ENCODE measurements around the gene GPR156.

Gene GPR156

DNA sequence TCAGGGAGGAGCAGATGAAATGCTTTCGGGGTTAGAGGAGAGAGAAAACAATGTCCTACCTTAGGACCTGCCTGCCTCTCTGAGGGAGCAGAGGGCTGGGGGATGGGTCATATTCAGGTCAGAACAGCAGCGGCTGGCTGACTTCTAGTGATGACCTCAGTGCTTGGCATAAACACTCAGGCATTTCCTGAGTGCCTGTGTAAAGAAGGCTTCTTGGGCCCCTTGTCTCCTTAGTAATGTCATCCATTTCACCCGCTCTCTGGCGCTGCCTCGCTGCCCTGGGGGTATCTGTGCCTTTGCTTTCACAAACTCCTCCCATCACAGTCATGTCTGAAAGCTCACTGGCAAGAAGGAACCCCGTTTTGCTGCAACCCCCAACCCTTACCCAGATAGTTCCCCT is 107.9 kb downstream of the GPR156 start:
- Histone ChIP-seq H3K36me3 (ENCODE audit: control insufficient read depth in 2 of 2, insufficient read depth in 2 of 2, low read length in 2 of 2) (no peaks in the 10 kb centered on the region), H3K4me3 (ENCODE audit: low read length in 2 of 2) (peak overlapping the region in 1 of 2 donors; percentile 29), H3K9me3 (ENCODE audit: control insufficient read depth in 2 of 2, low read length in 2 of 2) (no peaks in the 10 kb centered on the region), H3K27me3 (ENCODE audit: control insufficient read depth in 1 of 2, insufficient read depth in 2 of 2, low read length in 2 of 2) (no peaks in the 10 kb centered on the region), H3K4me1 (ENCODE audit: control insufficient read depth, insufficient read depth, low read length) (no peaks in the 10 kb centered on the region), H3K9ac (ENCODE audit: low read length in 2 of 2) (no peak overlapping the region), H3K27ac (ENCODE audit: low read length) (no peak overlapping the region)

- Histone ChIP-seq H3K9ac (ENCODE audit: low read length in 2 of 2) (no peak overlapping the region), H3K9me3 (ENCODE audit: control insufficient read depth in 2 of 2, low read length in 2 of 2) (no peaks in the 10 kb centered on the region), H3K4me3 (ENCODE audit: low read length in 2 of 2) (no peak overlapping the region), H3K27ac (ENCODE audit: low read length) (no peak overlapping the region), H3K36me3 (ENCODE audit: control insufficient read depth in 2 of 2, insufficient read depth in 2 of 2, low read length in 2 of 2) (no peaks in the 10 kb centered on the region), H3K4me1 (ENCODE audit: control insufficient read depth, insufficient read depth, low read length) (no peaks in the 10 kb centered on the region), H3K27me3 (ENCODE audit: control insufficient read depth in 1 of 2, insufficient read depth in 2 of 2, low read length in 2 of 2) (no peaks in the 10 kb centered on the region)
These were observed 110.0 kb downstream of the GPR156 start for GRCh38 chr3:120174811-120175539.

DNA sequence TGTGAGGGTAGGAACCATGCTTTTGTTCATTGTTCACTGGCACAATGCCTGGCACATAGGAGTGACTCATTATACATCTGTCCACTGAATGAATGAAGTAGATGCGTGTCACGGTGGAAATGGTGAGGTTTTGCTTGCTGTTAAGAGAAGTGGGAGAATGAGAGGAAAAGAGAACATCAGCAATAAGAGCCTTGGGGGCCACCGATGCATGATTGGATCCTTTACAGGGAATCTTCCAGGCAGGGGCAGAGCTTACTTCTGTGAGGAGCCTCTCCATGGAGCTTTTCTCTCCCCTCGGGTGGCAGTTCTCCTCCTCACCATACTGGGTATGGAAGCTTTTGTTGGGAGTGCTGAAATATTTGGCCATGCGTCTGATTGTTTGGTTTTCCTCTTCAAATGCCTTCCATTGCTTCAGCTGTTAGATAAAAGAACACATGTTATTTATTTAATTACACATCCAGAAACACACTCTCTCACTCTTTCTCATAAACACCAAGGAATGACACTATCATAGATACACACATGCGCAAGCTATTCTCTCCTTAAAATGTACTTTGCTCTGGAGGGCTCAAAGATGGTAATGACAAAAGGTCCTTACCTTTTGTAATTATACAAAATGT is 111.9 kb downstream of the GPR156 start:
- no peaks in the 10 kb centered on the region for H3K9me3 ChIP-seq (ENCODE audit: control insufficient read depth in 2 of 2, low read length in 2 of 2)
- H3K27ac ChIP-seq (ENCODE audit: low read length), result no peak overlapping the region
- H3K36me3 ChIP-seq (ENCODE audit: control insufficient read depth in 2 of 2, insufficient read depth in 2 of 2, low read length in 2 of 2), result no peaks in the 10 kb centered on the region
- no peaks in the 10 kb centered on the region for H3K4me1 ChIP-seq (ENCODE audit: control insufficient read depth, insufficient read depth, low read length)
- no peak overlapping the region for H3K4me3 ChIP-seq (ENCODE audit: low read length in 2 of 2)
- no peaks in the 10 kb centered on the region for H3K27me3 ChIP-seq (ENCODE audit: control insufficient read depth in 1 of 2, insufficient read depth in 2 of 2, low read length in 2 of 2)
- H3K9ac ChIP-seq (ENCODE audit: low read length in 2 of 2), result no peak overlapping the region

GRCh38 chr3:120172070-120172469 is 113.0 kb downstream of the GPR156 start:
- Histone ChIP-seq H3K9me3 (ENCODE audit: control insufficient read depth in 2 of 2, low read length in 2 of 2) (no peaks in the 10 kb centered on the region), H3K27ac (ENCODE audit: low read length) (no peak overlapping the region), H3K4me1 (ENCODE audit: control insufficient read depth, insufficient read depth, low read length) (no peaks in the 10 kb centered on the region), H3K9ac (ENCODE audit: low read length in 2 of 2) (no peak overlapping the region), H3K27me3 (ENCODE audit: control insufficient read depth in 1 of 2, insufficient read depth in 2 of 2, low read length in 2 of 2) (no peaks in the 10 kb centered on the region), H3K36me3 (ENCODE audit: control insufficient read depth in 2 of 2, insufficient read depth in 2 of 2, low read length in 2 of 2) (no peaks in the 10 kb centered on the region), H3K4me3 (ENCODE audit: low read length in 2 of 2) (no peak overlapping the region)

GRCh38 chr3:120171134-120171873 is 113.7 kb downstream of the GPR156 start:
- H3K27ac ChIP-seq (ENCODE audit: low read length), result no peak overlapping the region
- no peaks in the 10 kb centered on the region for H3K9me3 ChIP-seq (ENCODE audit: control insufficient read depth in 2 of 2, low read length in 2 of 2)
- no peak overlapping the region for H3K9ac ChIP-seq (ENCODE audit: low read length in 2 of 2)
- no peaks in the 10 kb centered on the region for H3K27me3 ChIP-seq (ENCODE audit: control insufficient read depth in 1 of 2, insufficient read depth in 2 of 2, low read length in 2 of 2)
- no peaks in the 10 kb centered on the region for H3K4me1 ChIP-seq (ENCODE audit: control insufficient read depth, insufficient read depth, low read length)
- H3K36me3 ChIP-seq (ENCODE audit: control insufficient read depth in 2 of 2, insufficient read depth in 2 of 2, low read length in 2 of 2), result no peaks in the 10 kb centered on the region
- no peak overlapping the region for H3K4me3 ChIP-seq (ENCODE audit: low read length in 2 of 2)

GRCh38 chr3:120170223-120170622 is 114.8 kb downstream of the GPR156 start:
- H3K27me3 ChIP-seq (ENCODE audit: control insufficient read depth in 1 of 2, insufficient read depth in 2 of 2, low read length in 2 of 2), result no peaks in the 10 kb centered on the region
- H3K4me3 ChIP-seq (ENCODE audit: low read length in 2 of 2), result no peak overlapping the region
- H3K9me3 ChIP-seq (ENCODE audit: control insufficient read depth in 2 of 2, low read length in 2 of 2), result no peaks in the 10 kb centered on the region
- H3K9ac ChIP-seq (ENCODE audit: low read length in 2 of 2), result no peak overlapping the region
- H3K27ac ChIP-seq (ENCODE audit: low read length), result no peak overlapping the region
- H3K4me1 ChIP-seq (ENCODE audit: control insufficient read depth, insufficient read depth, low read length), result no peaks in the 10 kb centered on the region
- no peaks in the 10 kb centered on the region for H3K36me3 ChIP-seq (ENCODE audit: control insufficient read depth in 2 of 2, insufficient read depth in 2 of 2, low read length in 2 of 2)

GRCh38 chr3:120169407-120169806 is 115.6 kb downstream of the GPR156 start:
- Histone ChIP-seq H3K4me1 (ENCODE audit: control insufficient read depth, insufficient read depth, low read length) (no peaks in the 10 kb centered on the region), H3K9me3 (ENCODE audit: control insufficient read depth in 2 of 2, low read length in 2 of 2) (no peaks in the 10 kb centered on the region), H3K27me3 (ENCODE audit: control insufficient read depth in 1 of 2, insufficient read depth in 2 of 2, low read length in 2 of 2) (no peaks in the 10 kb centered on the region), H3K27ac (ENCODE audit: low read length) (no peak overlapping the region), H3K4me3 (ENCODE audit: low read length in 2 of 2) (no peak overlapping the region), H3K36me3 (ENCODE audit: control insufficient read depth in 2 of 2, insufficient read depth in 2 of 2, low read length in 2 of 2) (no peaks in the 10 kb centered on the region), H3K9ac (ENCODE audit: low read length in 2 of 2) (no peak overlapping the region)

DNA sequence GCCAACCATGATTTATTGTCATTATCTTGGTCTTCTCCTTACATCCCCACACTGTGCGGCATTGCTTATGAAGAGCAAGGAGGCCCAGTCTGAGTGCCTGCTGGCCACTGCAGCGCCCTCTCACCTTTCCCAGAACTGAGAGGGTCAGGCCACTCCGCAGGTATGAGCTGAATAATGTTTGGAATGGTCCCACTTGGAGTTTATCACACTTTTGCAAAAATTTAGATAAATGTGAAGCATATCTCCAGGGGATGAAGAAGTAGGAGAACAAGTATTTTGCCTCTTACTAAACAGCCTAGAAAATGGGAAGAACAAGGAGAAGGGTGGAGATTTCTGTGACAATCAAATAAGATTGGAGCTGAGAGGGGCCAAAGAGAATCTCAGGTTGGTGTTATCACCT is 116.4 kb downstream of the GPR156 start:
- no peak overlapping the region for H3K4me3 ChIP-seq (ENCODE audit: low read length in 2 of 2)
- H3K27me3 ChIP-seq (ENCODE audit: control insufficient read depth in 1 of 2, insufficient read depth in 2 of 2, low read length in 2 of 2), result no peaks in the 10 kb centered on the region
- H3K36me3 ChIP-seq (ENCODE audit: control insufficient read depth in 2 of 2, insufficient read depth in 2 of 2, low read length in 2 of 2), result no peaks in the 10 kb centered on the region
- H3K9me3 ChIP-seq (ENCODE audit: control insufficient read depth in 2 of 2, low read length in 2 of 2), result no peaks in the 10 kb centered on the region
- H3K9ac ChIP-seq (ENCODE audit: low read length in 2 of 2), result no peak overlapping the region
- no peak overlapping the region for H3K27ac ChIP-seq (ENCODE audit: low read length)
- H3K4me1 ChIP-seq (ENCODE audit: control insufficient read depth, insufficient read depth, low read length), result no peaks in the 10 kb centered on the region

DNA sequence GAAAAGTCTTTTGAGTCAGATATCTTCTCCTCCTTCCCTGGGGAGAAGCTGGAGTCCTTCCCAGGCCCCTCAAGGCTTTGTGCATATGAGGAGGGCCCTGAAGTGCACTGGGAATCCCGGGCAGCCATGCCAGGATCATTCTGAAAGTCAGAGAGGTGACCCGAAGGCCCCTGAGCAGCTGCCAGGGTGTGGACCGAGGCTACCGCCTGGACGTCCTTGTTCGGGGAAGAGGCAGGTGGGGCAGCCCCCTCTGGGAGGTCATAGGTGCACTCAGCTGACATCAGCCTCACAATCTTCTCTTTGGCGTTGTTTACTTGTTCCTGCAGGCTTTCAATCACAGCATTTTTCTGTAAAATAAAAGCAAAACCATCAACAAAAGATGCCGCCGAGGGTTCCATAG is 117.0 kb downstream of the GPR156 start:
- Histone ChIP-seq H3K27ac (ENCODE audit: low read length) (no peak overlapping the region), H3K4me1 (ENCODE audit: control insufficient read depth, insufficient read depth, low read length) (no peaks in the 10 kb centered on the region), H3K4me3 (ENCODE audit: low read length in 2 of 2) (no peak overlapping the region), H3K27me3 (ENCODE audit: control insufficient read depth in 1 of 2, insufficient read depth in 2 of 2, low read length in 2 of 2) (no peaks in the 10 kb centered on the region), H3K9me3 (ENCODE audit: control insufficient read depth in 2 of 2, low read length in 2 of 2) (no peaks in the 10 kb centered on the region), H3K9ac (ENCODE audit: low read length in 2 of 2) (no peak overlapping the region), H3K36me3 (ENCODE audit: control insufficient read depth in 2 of 2, insufficient read depth in 2 of 2, low read length in 2 of 2) (no peaks in the 10 kb centered on the region)

DNA sequence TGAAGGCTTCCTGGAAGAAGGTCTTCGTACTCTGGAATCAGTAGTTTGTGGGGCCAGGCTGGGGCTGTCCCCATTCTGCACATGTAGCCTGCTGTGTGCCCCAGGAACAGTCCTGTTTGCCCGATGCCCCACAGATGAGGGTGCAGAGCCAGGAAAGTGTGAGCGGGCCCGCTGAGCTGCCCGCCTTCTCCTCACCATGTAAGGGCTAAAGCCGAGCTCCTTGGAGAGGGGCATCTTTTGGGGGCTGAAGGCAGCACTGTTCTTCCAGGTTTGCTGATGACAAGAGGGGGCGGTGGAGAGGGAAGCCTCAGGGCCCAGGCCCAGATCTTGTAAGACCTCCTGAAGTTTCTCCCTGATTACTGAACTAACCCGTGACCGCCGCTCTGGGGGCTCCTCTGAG is 117.5 kb downstream of the GPR156 start:
- no peak overlapping the region for H3K4me3 ChIP-seq (ENCODE audit: low read length in 2 of 2)
- H3K9ac ChIP-seq (ENCODE audit: low read length in 2 of 2), result no peak overlapping the region
- H3K4me1 ChIP-seq (ENCODE audit: control insufficient read depth, insufficient read depth, low read length), result no peaks in the 10 kb centered on the region
- no peaks in the 10 kb centered on the region for H3K36me3 ChIP-seq (ENCODE audit: control insufficient read depth in 2 of 2, insufficient read depth in 2 of 2, low read length in 2 of 2)
- no peak overlapping the region for H3K27ac ChIP-seq (ENCODE audit: low read length)
- no peaks in the 10 kb centered on the region for H3K9me3 ChIP-seq (ENCODE audit: control insufficient read depth in 2 of 2, low read length in 2 of 2)
- no peaks in the 10 kb centered on the region for H3K27me3 ChIP-seq (ENCODE audit: control insufficient read depth in 1 of 2, insufficient read depth in 2 of 2, low read length in 2 of 2)

DNA sequence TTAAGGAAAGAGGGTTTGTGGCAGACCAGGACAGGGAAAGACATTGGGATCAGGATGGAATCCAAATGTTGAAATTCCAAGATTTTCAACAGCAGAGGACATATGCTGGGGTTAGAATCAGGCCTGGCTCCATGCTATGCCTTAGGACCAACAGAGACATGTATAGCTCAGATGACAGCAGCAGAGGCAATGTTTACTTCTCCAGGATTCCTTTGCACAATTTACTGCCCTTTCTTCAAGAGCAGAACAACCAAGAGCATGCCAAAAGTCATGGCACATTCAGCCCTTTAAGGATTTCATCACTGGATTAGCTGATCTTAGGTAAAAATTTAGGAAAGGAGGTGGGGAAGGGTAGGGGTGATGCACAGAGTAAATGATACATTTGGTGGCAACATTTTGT is 121.2 kb downstream of the GPR156 start:
- H3K27me3 ChIP-seq (ENCODE audit: control insufficient read depth in 1 of 2, insufficient read depth in 2 of 2, low read length in 2 of 2), result no peaks in the 10 kb centered on the region
- H3K4me3 ChIP-seq (ENCODE audit: low read length in 2 of 2), result no peak overlapping the region
- H3K4me1 ChIP-seq (ENCODE audit: control insufficient read depth, insufficient read depth, low read length), result peaks cover 4% of the 10 kb centered on the region
- H3K27ac ChIP-seq (ENCODE audit: low read length), result no peak overlapping the region
- H3K36me3 ChIP-seq (ENCODE audit: control insufficient read depth in 2 of 2, insufficient read depth in 2 of 2, low read length in 2 of 2), result no peaks in the 10 kb centered on the region
- H3K9ac ChIP-seq (ENCODE audit: low read length in 2 of 2), result no peak overlapping the region
- H3K9me3 ChIP-seq (ENCODE audit: control insufficient read depth in 2 of 2, low read length in 2 of 2), result no peaks in the 10 kb centered on the region
